Prostate gland (tissue), 2 donors: Measurements from ENCODE around the gene FRMD1.

ENCODE experiments used
- POLR2A ChIP-seq: fragments of 450-650 bp; IDR thresholded peaks from one replicate; pipeline ENCODE4 v1.6.1; 2016; ENCODE audit warnings: antibody characterized with exemption, mild to moderate bottlenecking
- POLR2AphosphoS5 ChIP-seq: sonication (generic); formaldehyde crosslinking; IDR thresholded peaks from one replicate; pipeline ENCODE4 v1.6.1; 2017; ENCODE audit warnings: antibody characterized with exemption
- TF ChIP-seq, protein P1 (sequence below), 4 experiments: fragments of 200-600 bp in 2 of 4; fragments of 450-650 bp in 2 of 4; sonication (generic) in 2 of 4; IDR thresholded peaks; 1 replicate in 3 of 4; 2 replicates in 1 of 4; pipeline ENCODE4 v1.5.1; 2016 to 2019; ENCODE audit warnings: antibody characterized with exemption in 4 of 4, mild to moderate bottlenecking in 2 of 4, moderate library complexity in 2 of 4

GRCh38 chr6:168013250-168013915 is 65.6 kb downstream of the FRMD1 start:
- TF ChIP-seq, protein P1, sequence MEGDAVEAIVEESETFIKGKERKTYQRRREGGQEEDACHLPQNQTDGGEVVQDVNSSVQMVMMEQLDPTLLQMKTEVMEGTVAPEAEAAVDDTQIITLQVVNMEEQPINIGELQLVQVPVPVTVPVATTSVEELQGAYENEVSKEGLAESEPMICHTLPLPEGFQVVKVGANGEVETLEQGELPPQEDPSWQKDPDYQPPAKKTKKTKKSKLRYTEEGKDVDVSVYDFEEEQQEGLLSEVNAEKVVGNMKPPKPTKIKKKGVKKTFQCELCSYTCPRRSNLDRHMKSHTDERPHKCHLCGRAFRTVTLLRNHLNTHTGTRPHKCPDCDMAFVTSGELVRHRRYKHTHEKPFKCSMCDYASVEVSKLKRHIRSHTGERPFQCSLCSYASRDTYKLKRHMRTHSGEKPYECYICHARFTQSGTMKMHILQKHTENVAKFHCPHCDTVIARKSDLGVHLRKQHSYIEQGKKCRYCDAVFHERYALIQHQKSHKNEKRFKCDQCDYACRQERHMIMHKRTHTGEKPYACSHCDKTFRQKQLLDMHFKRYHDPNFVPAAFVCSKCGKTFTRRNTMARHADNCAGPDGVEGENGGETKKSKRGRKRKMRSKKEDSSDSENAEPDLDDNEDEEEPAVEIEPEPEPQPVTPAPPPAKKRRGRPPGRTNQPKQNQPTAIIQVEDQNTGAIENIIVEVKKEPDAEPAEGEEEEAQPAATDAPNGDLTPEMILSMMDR (IDR thresholded peaks at IDR 0.05), result no peak
- TF ChIP-seq POLR2A (no peak), POLR2AphosphoS5 (no peak)
